Activated naive CD4-positive, alpha-beta T cell treated with anti-CD3 and anti-CD28 coated beads for 36 hours (primary cell): ENCODE results near the gene SIGLEC12. TPM values are rescaled to one million over a fixed set of nuclear protein-coding genes. Genes with fewer than 3 reads are reported as not detected.

Experiments used
- CTCF ChIA-PET: fragments of 350-600 bp; sonication (Branson Sonifier 250); formaldehyde crosslinking; loops from one replicate; lab custom pipeline; 2021; ENCODE audit warnings: antibody characterized with exemption; lab: Charles Lee
- DNase-seq: peaks from one replicate; pipeline ENCODE4 v3.0.0-alpha.2; 2020
- H3K27ac Mint-ChIP-seq: one replicate; pipeline ENCODE4 v1.8.0; 2021; ENCODE audit warnings: mild to moderate bottlenecking, mixed read lengths
- H3K27me3 Mint-ChIP-seq: one replicate; pipeline ENCODE4 v1.8.0; 2021; ENCODE audit warnings: low read depth, mixed read lengths
- H3K36me3 Mint-ChIP-seq: one replicate; pipeline ENCODE4 v1.8.0; 2021; ENCODE audit warnings: low read depth, mixed read lengths
- H3K4me1 Mint-ChIP-seq: one replicate; pipeline ENCODE4 v1.8.0; 2021; ENCODE audit warnings: low read depth, mixed read lengths
- H3K4me3 Mint-ChIP-seq: one replicate; pipeline ENCODE4 v1.8.0; 2021; ENCODE audit warnings: mild to moderate bottlenecking, moderate library complexity, mixed read lengths
- H3K9me3 Mint-ChIP-seq: one replicate; pipeline ENCODE4 v1.8.0; 2021; ENCODE audit warnings: mixed read lengths
- intact Hi-C: fragments of 100-400 bp; cut with micrococcal nuclease; formaldehyde crosslinking; loops from one replicate; pipeline ENCODE4 v1.15.1; 2023
- total RNA-seq, 2 experiments: library from RNA; stranded (reverse); gene quantifications; one replicate each; pipeline ENCODE4 v1.2.3, GENCODE V29; 2021

SIGLEC12 gene
- total RNA-seq, 2 experiments from 2014 or later, result not detected

DNA sequence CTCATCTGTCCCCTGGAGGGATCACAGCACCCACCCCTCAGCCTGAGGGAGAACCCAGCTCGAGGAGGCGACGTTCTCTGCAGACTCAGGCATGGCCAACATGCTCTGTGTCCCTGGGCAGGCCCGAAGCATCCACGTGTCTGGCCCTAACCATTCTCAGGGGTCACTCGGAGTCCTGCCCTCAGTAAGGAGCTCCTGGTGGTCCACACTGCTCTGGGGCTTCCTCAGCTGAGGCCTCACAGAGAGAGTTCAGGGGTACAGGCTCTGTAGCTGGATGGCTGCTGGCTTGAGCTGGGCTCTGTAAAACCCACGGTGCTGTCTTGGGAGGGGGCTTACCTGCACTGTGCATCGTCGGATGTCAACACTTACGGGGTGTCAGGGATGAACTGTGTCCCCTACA, 38.9 kb downstream of the SIGLEC12 start:
- DNase-seq, result no peak
- H3K27ac Mint-ChIP-seq, result no peak overlapping the region
- intact Hi-C loops, result no loop called here
- CTCF ChIA-PET, result interaction anchor here (1.0 to 1.4 kb wide), 2 partner anchors 10 to 199 kb away, joined by 3 to 12 read pairs; no protein-coding TSS in a partner anchor
- peaks cover 3% of the 10 kb centered on the region for H3K4me1 Mint-ChIP-seq
- H3K4me3 Mint-ChIP-seq, result no peak overlapping the region
- no peaks in the 10 kb centered on the region for H3K9me3 Mint-ChIP-seq
- H3K27me3 Mint-ChIP-seq, result peaks cover 45% of the 10 kb centered on the region
- H3K36me3 Mint-ChIP-seq, result no peaks in the 10 kb centered on the region

GRCh38 chr19:51462276-51462675, 39.3 kb downstream of the SIGLEC12 start:
- CTCF ChIA-PET, result interaction anchor here (0.6 to 1.4 kb wide), 3 partner anchors 11 to 199 kb away, joined by 3 to 12 read pairs (median 4); no protein-coding TSS in a partner anchor
- no peaks in the 10 kb centered on the region for H3K9me3 Mint-ChIP-seq
- no peak overlapping the region for H3K27ac Mint-ChIP-seq
- H3K4me1 Mint-ChIP-seq, result peaks cover 3% of the 10 kb centered on the region
- DNase-seq, result no peak
- H3K4me3 Mint-ChIP-seq, result no peak overlapping the region
- intact Hi-C loops, result no loop called here
- no peaks in the 10 kb centered on the region for H3K36me3 Mint-ChIP-seq
- H3K27me3 Mint-ChIP-seq, result peaks cover 41% of the 10 kb centered on the region

GRCh38 chr19:51461723-51462161, 39.9 kb downstream of the SIGLEC12 start:
- peaks cover 36% of the 10 kb centered on the region for H3K27me3 Mint-ChIP-seq
- H3K4me1 Mint-ChIP-seq, result peaks cover 3% of the 10 kb centered on the region
- CTCF ChIA-PET, result interaction anchor here (0.6 kb wide), 1 partner anchor 19 kb away, joined by 4 read pairs; no protein-coding TSS in a partner anchor
- no peaks in the 10 kb centered on the region for H3K9me3 Mint-ChIP-seq
- DNase-seq, result no peak
- H3K36me3 Mint-ChIP-seq, result no peaks in the 10 kb centered on the region
- no peak overlapping the region for H3K4me3 Mint-ChIP-seq
- H3K27ac Mint-ChIP-seq, result no peak overlapping the region
- intact Hi-C loops, result no loop called here

DNA sequence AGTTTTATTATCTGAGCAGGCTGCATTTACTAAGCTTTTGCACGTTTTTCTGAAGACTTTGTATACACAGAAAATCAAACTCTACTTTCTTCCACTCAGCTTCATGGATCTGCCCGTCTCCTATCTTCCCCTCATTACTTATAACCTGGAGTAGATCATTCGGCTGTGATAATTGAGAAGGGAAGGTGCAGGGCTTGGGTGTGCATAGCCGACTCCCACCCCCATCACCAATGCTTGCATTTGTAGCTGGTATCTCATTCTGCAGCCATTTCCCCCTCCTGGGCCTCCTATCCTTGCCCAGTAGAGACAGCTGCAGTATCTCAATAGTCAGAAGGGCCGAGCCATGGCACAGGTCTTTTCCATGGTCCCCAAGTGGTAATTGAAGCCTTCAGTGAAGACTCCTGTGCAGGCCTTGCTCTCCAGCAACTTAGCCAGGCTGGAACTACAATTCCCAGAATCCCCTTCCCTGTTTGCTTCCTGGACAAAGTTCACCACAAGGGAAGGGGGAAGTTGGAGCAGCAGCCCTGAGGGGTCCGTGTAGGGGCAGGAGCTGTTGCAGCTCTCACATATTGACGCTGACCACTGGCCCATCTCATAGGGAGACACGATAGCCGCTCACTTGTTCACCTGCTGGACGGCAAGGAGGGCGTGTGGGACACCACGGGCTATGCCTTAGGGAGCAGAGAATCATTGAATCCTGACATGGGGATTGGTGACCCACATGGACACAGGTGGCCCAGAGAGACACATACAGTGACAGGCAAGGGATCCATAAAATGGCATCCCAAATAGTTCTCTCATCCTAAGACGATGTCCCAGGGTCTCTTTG, 41.2 kb downstream of the SIGLEC12 start:
- CTCF ChIA-PET, result interaction anchor here (0.6 kb wide), 1 partner anchor 20 kb away, joined by 3 read pairs; no protein-coding TSS in a partner anchor

DNA sequence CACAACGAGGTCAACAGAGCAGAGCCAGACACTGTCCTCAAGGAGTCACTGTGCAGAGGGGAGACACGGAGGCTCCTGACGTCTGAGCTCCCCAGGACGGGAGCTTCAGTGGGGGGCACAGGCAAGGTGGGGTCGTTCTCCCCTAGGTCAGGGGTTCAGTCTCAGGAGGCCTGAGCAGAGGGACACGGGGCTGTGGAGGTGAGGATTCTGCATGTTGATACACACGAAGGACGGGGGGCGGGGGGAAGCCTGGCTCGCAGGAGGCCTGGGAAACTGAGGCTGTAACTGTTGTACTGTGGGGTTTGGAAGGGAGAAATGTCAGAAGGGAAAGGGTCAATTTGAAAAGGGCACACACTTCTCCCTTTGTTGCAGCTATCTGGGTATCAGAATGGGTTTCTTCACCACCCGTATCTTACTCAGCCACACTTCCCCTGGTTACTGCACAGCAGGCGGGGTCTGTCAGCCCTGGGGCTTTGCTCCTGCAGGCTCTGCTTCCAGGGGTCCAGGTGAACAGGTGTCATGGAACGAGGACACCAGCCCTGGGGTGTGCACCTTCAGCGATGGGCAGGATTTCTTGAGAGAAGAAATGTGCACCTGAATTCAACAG, 42.6 kb downstream of the SIGLEC12 start:
- no peaks in the 10 kb centered on the region for H3K9me3 Mint-ChIP-seq
- H3K27me3 Mint-ChIP-seq, result peaks cover 22% of the 10 kb centered on the region
- H3K27ac Mint-ChIP-seq, result no peak overlapping the region
- CTCF ChIA-PET, result no interaction called here
- H3K4me3 Mint-ChIP-seq, result no peak overlapping the region
- intact Hi-C loops, result no loop called here
- no peaks in the 10 kb centered on the region for H3K36me3 Mint-ChIP-seq
- peaks cover 3% of the 10 kb centered on the region for H3K4me1 Mint-ChIP-seq
- no peak for DNase-seq

More for the DNA sequence above, 41.2 kb downstream of the SIGLEC12 start:
- no peak for DNase-seq
- Mint-ChIP-seq H3K4me1 (peaks cover 3% of the 10 kb centered on the region), H3K27me3 (peaks cover 28% of the 10 kb centered on the region), H3K36me3 (no peaks in the 10 kb centered on the region), H3K27ac (no peak overlapping the region), H3K9me3 (no peaks in the 10 kb centered on the region), H3K4me3 (no peak overlapping the region)
- intact Hi-C loops, result no loop called here

- intact Hi-C loops, result no loop called here
- Mint-ChIP-seq H3K4me1 (peaks cover 2% of the 10 kb centered on the region), H3K36me3 (no peaks in the 10 kb centered on the region), H3K4me3 (no peak within 1 kb of the TSS), H3K27ac (no peak within 1 kb of the TSS), H3K27me3 (peaks cover 17% of the 10 kb centered on the region), H3K9me3 (no peaks in the 10 kb centered on the region)
- CTCF ChIA-PET, result no interaction called here
- no peak for DNase-seq
Measured at GRCh38 chr19:51458051-51458645, 43.5 kb downstream of the SIGLEC12 start, which contains the start of gene SIGLEC8. Gene SIGLEC8, minus strand, starts transcription at chr19:51458454. Its CDS starts 67 bp downstream, at chr19:51458387.

- intact Hi-C loops, result no loop called here
- peaks cover 11% of the 10 kb centered on the region for H3K27me3 Mint-ChIP-seq
- no peak overlapping the region for H3K27ac Mint-ChIP-seq
- no peak overlapping the region for H3K4me3 Mint-ChIP-seq
- no peak for DNase-seq
- H3K4me1 Mint-ChIP-seq, result no peaks in the 10 kb centered on the region
- no peaks in the 10 kb centered on the region for H3K9me3 Mint-ChIP-seq
- no peaks in the 10 kb centered on the region for H3K36me3 Mint-ChIP-seq
- CTCF ChIA-PET, result interaction anchor here (0.6 kb wide), 1 partner anchor 142 kb away, joined by 3 read pairs; no protein-coding TSS in a partner anchor
Measured at GRCh38 chr19:51457351-51458013, 44.1 kb downstream of the SIGLEC12 start.

GRCh38 chr19:51456541-51457290, 44.9 kb downstream of the SIGLEC12 start:
- H3K9me3 Mint-ChIP-seq, result peaks cover 3% of the 10 kb centered on the region
- H3K4me3 Mint-ChIP-seq, result no peak overlapping the region
- CTCF ChIA-PET, result interaction anchor here (0.6 kb wide), 1 partner anchor 141 kb away, joined by 3 read pairs; no protein-coding TSS in a partner anchor
- intact Hi-C loops, result no loop called here
- H3K36me3 Mint-ChIP-seq, result no peaks in the 10 kb centered on the region
- H3K27me3 Mint-ChIP-seq, result peaks cover 11% of the 10 kb centered on the region
- H3K27ac Mint-ChIP-seq, result no peak overlapping the region
- no peaks in the 10 kb centered on the region for H3K4me1 Mint-ChIP-seq
- DNase-seq, result no peak

GRCh38 chr19:51450730-51451307, 50.8 kb downstream of the SIGLEC12 start:
- Mint-ChIP-seq H3K27ac (no peak overlapping the region), H3K36me3 (no peaks in the 10 kb centered on the region), H3K27me3 (no peaks in the 10 kb centered on the region), H3K4me3 (no peak overlapping the region), H3K4me1 (peaks cover 28% of the 10 kb centered on the region), H3K9me3 (peaks cover 18% of the 10 kb centered on the region)
- peak; percentile 47 for DNase-seq
- intact Hi-C loops, result no loop called here
- CTCF ChIA-PET, result interaction anchor here (0.5 to 1.7 kb wide), 2 partner anchors 35 to 65 kb away, joined by 3 to 5 read pairs; no protein-coding TSS in a partner anchor

GRCh38 chr19:51448411-51449016, 53.1 kb downstream of the SIGLEC12 start:
- peak; percentile 75 for DNase-seq
- CTCF ChIA-PET, result no interaction called here

More at GRCh38 chr19:51448411-51449016, 53.1 kb downstream of the SIGLEC12 start:
- intact Hi-C loops, result loop anchor here (10.0 kb wide), 1 partner anchor 294 kb away; no protein-coding TSS in a partner anchor
- Mint-ChIP-seq H3K4me1 (peaks cover 28% of the 10 kb centered on the region), H3K9me3 (peaks cover 18% of the 10 kb centered on the region), H3K4me3 (no peak overlapping the region), H3K27me3 (peaks cover 4% of the 10 kb centered on the region), H3K36me3 (no peaks in the 10 kb centered on the region), H3K27ac (peak overlapping the region; percentile 13)
